Adrenal gland (tissue), 12 donors: Measurements from ENCODE around the gene CA7. TPM values are rescaled to one million over a fixed set of nuclear protein-coding genes. Genes with fewer than 3 reads are reported as not detected.
A peak's percentile ranks its signal among the peaks of the same experiment; 100 is the strongest.

Source experiments
- DNase-seq, 7 donors: peaks; one replicate each; pipeline ENCODE4 v3.0.0-alpha.2; 2019 to 2020
- H3K27ac ChIP-seq, 5 donors: fragments of 200-600 bp; sonication (generic) in 4 of 5; 1 replicate in 3 of 5; 2 replicates in 2 of 5; pipeline versions ENCODE4 v1.5.1 to v1.8.0; 2016 to 2020; ENCODE audit warnings: mild to moderate bottlenecking in 1 of 5
- H3K27me3 ChIP-seq: fragments of 200-600 bp; 2 replicates; pipeline ENCODE4 v1.8.0; 2021
- H3K36me3 ChIP-seq, 2 donors: fragments of 200-600 bp; replicated peaks in 1 of 2; 1 replicate in 1 of 2; 2 replicates in 1 of 2; pipeline versions ENCODE4 v1.5.1 to v1.8.0; 2018 to 2022
- H3K4me1 ChIP-seq, 2 donors: fragments of 200-600 bp; replicated peaks in 1 of 2; 1 replicate in 1 of 2; 2 replicates in 1 of 2; pipeline versions ENCODE4 v1.5.1 to v1.8.0; 2018 to 2021
- H3K4me3 ChIP-seq, 4 donors: fragments of 200-600 bp; sonication (generic) in 3 of 4; one replicate each; pipeline ENCODE4 v1.5.1; 2016 to 2018
- H3K9me3 ChIP-seq, 3 donors: fragments of 200-600 bp; sonication (generic) in 1 of 3; replicated peaks in 1 of 3; 1 replicate in 2 of 3; 2 replicates in 1 of 3; pipeline versions ENCODE4 v1.5.1 to v1.8.0; 2016 to 2021
- CTCF ChIP-seq, 6 experiments: fragments of 450-650 bp in 4 of 6; fragments of 200-600 bp in 2 of 6; sonication (generic) in 1 of 6; IDR thresholded peaks; 1 replicate in 5 of 6; 2 replicates in 1 of 6; pipeline versions ENCODE4 v1.5.1 to v1.8.0; 2016 to 2021; ENCODE audit warnings: antibody characterized with exemption in 6 of 6, mild to moderate bottlenecking in 2 of 6, moderate library complexity in 1 of 6
- POLR2A ChIP-seq, 2 donors: fragments of 450-650 bp; IDR thresholded peaks; one replicate each; pipeline ENCODE4 v1.6.1; 2017; ENCODE audit warnings: antibody characterized with exemption in 2 of 2, mild to moderate bottlenecking in 2 of 2, moderate library complexity in 1 of 2
- WGBS, 4 donors: extraction: QIAGEN DNeasy Blood & Tissue Kit in 2 of 4; methylation state at CpG; one replicate each; pipeline versions ENCODE4 v1.1.5 to v1.1.7; 2013 to 2017; 5-methylcytosine and 5-hydroxymethylcytosine counted together
- intact Hi-C, 2 donors: fragments of 100-400 bp; cut with DNase I; formaldehyde crosslinking; loops; one replicate each; pipeline versions ENCODE4 v1.14.1 to v1.15.0; 2022 to 2023
- polyA plus RNA-seq, 3 donors: library from polyadenylated mRNA; stranded (reverse); fragments of 200-250 nt in 2 of 3; fragments of 350-450 nt in 1 of 3; fragmentation: Illumina TruSeq in 1 of 3; extraction: RNeasy Lipid Tissue Mini Kit (QIAGEN cat#74804) in 1 of 3; gene quantifications; one replicate each; pipeline ENCODE4 v1.2.3, GENCODE V29; 2013 to 2014
- total RNA-seq, 9 donors: library from RNA; depleted of rRNA in 4 of 9; stranded (reverse); fragments of >200 nt in 4 of 9; fragments of 120-200 nt in 1 of 9; fragmentation: NEBNext Ultra II Directional in 1 of 9; extraction: Animal tissue kit (Norgen Biotek cat#: 25700) in 1 of 9; gene quantifications; one replicate each; pipeline versions ENCODE4 v1.1.0 to v1.2.4, GENCODE V29; 2013 to 2023
- donor health status: healthy with polysubstance abuse.
- donor health status: Bipolar disorder and iron deficiency.
- donor health status: DM: yes; HTN: yes; CAD: no.
- donor health status: DM: no; HTN: no; CAD: no.
- donor health status: DM: no; HTN: no; CAD: no.
- donor health status: DM: yes; HTN: yes; CAD: no.

CA7 gene
- total and polyA plus RNA-seq, 12 donors: not detected

GRCh38 chr16:66845791-66846221, 1.6 kb downstream of the CA7 start:
- Histone ChIP-seq H3K27ac (no peak overlapping the region), H3K9me3 (no peaks in the 10 kb centered on the region), H3K4me3 (no peak overlapping the region), H3K27me3 (peaks cover 22% of the 10 kb centered on the region), H3K36me3 (no peaks in the 10 kb centered on the region), H3K4me1 (peaks cover 8 to 11% of the 10 kb centered on the region in 2 donors)
- intact Hi-C loops: loop anchor here in 1 of 2 donors (10.0 kb wide), 1 partner anchor 121 kb away; no protein-coding TSS in a partner anchor
- 24 to 51% (median 43%) methylated on average over 5 to 9 of the region's 9 CpGs for WGBS, 4 donors
- TF ChIP-seq POLR2A (IDR thresholded peaks at IDR 0.05) (no peak), CTCF (IDR thresholded peaks at IDR 0.05) (no peak)
- DNase-seq: peak in 5 of 7 donors; percentile 11 to 47 (median 28)

GRCh38 chr16:66846266-66846665, 2.1 kb downstream of the CA7 start:
- no peak overlapping the region for H3K4me3 ChIP-seq
- peak in 1 of 7 donors; percentile 1 for DNase-seq
- intact Hi-C loops: loop anchor here in 1 of 2 donors (10.0 kb wide), 1 partner anchor 121 kb away; no protein-coding TSS in a partner anchor
- 86 to 100% (median 90%) methylated on average over 1 of the region's 1 CpG for WGBS, 4 donors
- H3K27me3 ChIP-seq: peaks cover 22% of the 10 kb centered on the region
- no peaks in the 10 kb centered on the region for H3K36me3 ChIP-seq
- H3K9me3 ChIP-seq: no peaks in the 10 kb centered on the region
- H3K27ac ChIP-seq: no peak overlapping the region
- peaks cover 8 to 11% of the 10 kb centered on the region in 2 donors for H3K4me1 ChIP-seq
- TF ChIP-seq CTCF (IDR thresholded peaks at IDR 0.05) (no peak), POLR2A (IDR thresholded peaks at IDR 0.05) (no peak)

DNA sequence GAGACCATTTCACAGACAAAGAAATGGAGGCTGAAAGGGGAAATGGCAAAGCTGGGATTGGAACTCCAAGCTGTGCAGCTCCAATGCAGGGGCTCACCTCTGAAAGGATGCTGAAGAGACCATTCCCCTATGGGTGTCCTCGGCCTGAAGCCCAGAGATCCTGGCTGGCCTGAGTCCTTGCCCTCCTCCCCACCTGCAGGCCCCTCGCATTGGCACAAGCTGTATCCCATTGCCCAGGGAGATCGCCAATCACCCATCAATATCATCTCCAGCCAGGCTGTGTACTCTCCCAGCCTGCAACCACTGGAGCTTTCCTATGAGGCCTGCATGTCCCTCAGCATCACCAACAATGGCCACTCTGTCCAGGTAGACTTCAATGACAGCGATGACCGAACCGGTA, 2.6 kb downstream of the CA7 start:
- H3K36me3 ChIP-seq: no peaks in the 10 kb centered on the region
- no peak for DNase-seq
- no peaks in the 10 kb centered on the region for H3K9me3 ChIP-seq
- TF ChIP-seq CTCF (IDR thresholded peaks at IDR 0.05): no peak
- TF ChIP-seq POLR2A (IDR thresholded peaks at IDR 0.05): no peak
- no peak overlapping the region for H3K27ac ChIP-seq
- intact Hi-C loops: loop anchor here in 1 of 2 donors (10.0 kb wide), 1 partner anchor 122 kb away; no protein-coding TSS in a partner anchor
- peaks cover 22% of the 10 kb centered on the region for H3K27me3 ChIP-seq
- H3K4me1 ChIP-seq: peaks cover 8 to 11% of the 10 kb centered on the region in 2 donors
- no peak overlapping the region for H3K4me3 ChIP-seq
- WGBS, 4 donors: 90 to 98% (median 96%) methylated on average over 4 to 6 of the region's 6 CpGs

DNA sequence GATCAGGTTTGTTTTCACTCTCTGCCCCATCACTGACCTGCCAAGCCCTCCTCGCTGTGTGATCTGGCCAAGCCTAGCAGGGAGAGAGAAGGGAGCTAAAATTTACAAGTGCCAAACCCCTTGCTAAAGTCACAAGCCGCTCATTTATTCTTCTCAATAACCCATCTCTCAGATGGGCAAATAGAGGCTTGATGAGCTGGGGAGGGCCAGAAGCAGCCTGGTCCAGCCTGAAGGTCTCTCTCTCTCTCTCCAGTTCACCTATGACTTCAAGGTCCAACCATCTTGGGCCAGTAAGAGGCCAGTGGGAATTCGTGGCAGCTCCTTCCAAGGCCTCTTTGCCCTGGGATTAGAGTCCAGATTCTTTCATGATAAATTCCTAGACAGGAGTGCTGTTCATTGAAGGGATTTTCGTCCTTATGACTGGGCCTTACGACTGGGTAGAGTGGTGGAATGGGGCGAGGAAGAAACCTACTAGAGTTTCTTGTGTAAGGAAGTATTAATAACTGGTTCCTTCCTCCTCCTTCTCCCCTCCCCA, 3.4 kb downstream of the CA7 start:
- DNase-seq: no peak
- Histone ChIP-seq H3K4me1 (peaks cover 8 to 11% of the 10 kb centered on the region in 2 donors), H3K27me3 (peaks cover 22% of the 10 kb centered on the region), H3K36me3 (no peaks in the 10 kb centered on the region), H3K4me3 (no peak overlapping the region), H3K9me3 (no peaks in the 10 kb centered on the region), H3K27ac (no peak overlapping the region)
- WGBS, 4 donors: 71 to 85% (median 78%) methylated on average over 6 of the region's 6 CpGs
- TF ChIP-seq POLR2A (IDR thresholded peaks at IDR 0.05) (no peak), CTCF (IDR thresholded peaks at IDR 0.05) (no peak)
- intact Hi-C loops: loop anchor here in 1 of 2 donors (10.0 kb wide), 1 partner anchor 123 kb away; no protein-coding TSS in a partner anchor
